Measurements from ENCODE around the gene PRMT7. TPM values are rescaled to one million over a fixed set of nuclear protein-coding genes. Genes with fewer than 3 reads are reported as not detected.

Gene PRMT7
- total RNA-seq, 1 experiment from 2014 or later = 59.3 TPM

- ATAC-seq (no peak), DNase-seq (ENCODE audit: low spot score) (no peak)
- no peak overlapping the region for H3K4me3 Mint-ChIP-seq
- ChIA-PET CTCF (interaction anchor here (0.8 to 2.4 kb wide), 14 partner anchors 8 to 147 kb away, joined by 3 to 19 read pairs (median 5); partner anchors contain the start of gene SMPD3), POLR2A (no interaction called here)
- no peak for TF ChIP-seq PREB (CRISPR knock-in tag; IDR thresholded peaks at IDR 0.05; ENCODE audit: borderline replicate concordance)
- no peak for TF ChIP-seq E2F5 (CRISPR knock-in tag; IDR thresholded peaks at IDR 0.05)
- TF ChIP-seq NFATC4 (CRISPR knock-in tag; IDR thresholded peaks at IDR 0.05) = no peak
- TF ChIP-seq ETV6 (CRISPR knock-in tag; IDR thresholded peaks at IDR 0.05) = no peak
- no peak for TF ChIP-seq ZNF263 (CRISPR knock-in tag; IDR thresholded peaks at IDR 0.05; ENCODE audit: low read depth)
- no peak for TF ChIP-seq JUN (CRISPR knock-in tag; IDR thresholded peaks at IDR 0.05)
- TF ChIP-seq TEAD4 (CRISPR knock-in tag; IDR thresholded peaks at IDR 0.05) = no peak
- TF ChIP-seq FOXP1 (CRISPR knock-in tag; IDR thresholded peaks at IDR 0.05; ENCODE audit: borderline replicate concordance) = no peak
- no peak for TF ChIP-seq ZNF219 (CRISPR knock-in tag; IDR thresholded peaks at IDR 0.05; ENCODE audit: borderline replicate concordance)
- TF ChIP-seq MYBL2 (CRISPR knock-in tag; IDR thresholded peaks at IDR 0.05) = no peak
- TF ChIP-seq CREM (CRISPR knock-in tag; IDR thresholded peaks at IDR 0.05) = no peak
- TF ChIP-seq ZNF281 (CRISPR knock-in tag; IDR thresholded peaks at IDR 0.05) = no peak
- no peak for TF ChIP-seq FOXK1 (CRISPR knock-in tag; IDR thresholded peaks at IDR 0.05)
- TF ChIP-seq TCF7 (CRISPR knock-in tag; IDR thresholded peaks at IDR 0.05; ENCODE audit: low read depth) = no peak
- no peak for TF ChIP-seq ZNF423 (CRISPR knock-in tag; IDR thresholded peaks at IDR 0.05)
- no peak for TF ChIP-seq NFE2L1 (CRISPR knock-in tag; IDR thresholded peaks at IDR 0.05)
- no peak for TF ChIP-seq NR2C2 (CRISPR knock-in tag; IDR thresholded peaks at IDR 0.05)
- H3K27ac Mint-ChIP-seq = no peak overlapping the region
- peaks cover 29% of the 10 kb centered on the region for H3K4me1 Mint-ChIP-seq
- H3K36me3 Mint-ChIP-seq = no peaks in the 10 kb centered on the region
- H3K27me3 Mint-ChIP-seq (ENCODE audit: low read depth) = no peaks in the 10 kb centered on the region
- H3K9me3 Mint-ChIP-seq = no peaks in the 10 kb centered on the region
These were observed 70.0 kb downstream of the PRMT7 start for GRCh38 chr16:68380676-68381362.

GRCh38 chr16:68381363-68381724 is 70.5 kb downstream of the PRMT7 start:
- Mint-ChIP-seq H3K4me1 (peaks cover 31% of the 10 kb centered on the region), H3K36me3 (no peaks in the 10 kb centered on the region), H3K4me3 (no peak overlapping the region), H3K27ac (no peak overlapping the region), H3K27me3 (ENCODE audit: low read depth) (no peaks in the 10 kb centered on the region), H3K9me3 (no peaks in the 10 kb centered on the region)
- POLR2A ChIA-PET = no interaction called here
- TF ChIP-seq ZNF425 (CRISPR knock-in tag; conservative IDR thresholded peaks at IDR 0.05) (no peak), USF2 (CRISPR knock-in tag; IDR thresholded peaks at IDR 0.05) (peak; percentile 84), USF1 (CRISPR knock-in tag; IDR thresholded peaks at IDR 0.05) (peak; percentile 67; the same call in 1 of the 2 replicates), NFYB (CRISPR knock-in tag; conservative IDR thresholded peaks at IDR 0.05; ENCODE audit: low read depth) (peak; percentile 81)
- CTCF ChIA-PET = interaction anchor here (0.8 to 2.4 kb wide), 19 partner anchors 8 to 146 kb away, joined by 3 to 19 read pairs (median 5); partner anchors contain the start of gene SMPD3
- DNase-seq (ENCODE audit: low spot score) (no peak), ATAC-seq (no peak)
